IPS DF 4.7 (cell line): Measurements from ENCODE around the gene ZNF618.

Experiments
- DNase-seq: peaks from one replicate; pipeline ENCODE4 v3.0.0-alpha.2; 2013; ENCODE audit warnings: low spot score; ENCODE audit errors: extremely low read depth

ZNF618 gene

GRCh38 chr9:113932906-113933584 is 56.9 kb downstream of the ZNF618 start:
- no peak for DNase-seq

DNA sequence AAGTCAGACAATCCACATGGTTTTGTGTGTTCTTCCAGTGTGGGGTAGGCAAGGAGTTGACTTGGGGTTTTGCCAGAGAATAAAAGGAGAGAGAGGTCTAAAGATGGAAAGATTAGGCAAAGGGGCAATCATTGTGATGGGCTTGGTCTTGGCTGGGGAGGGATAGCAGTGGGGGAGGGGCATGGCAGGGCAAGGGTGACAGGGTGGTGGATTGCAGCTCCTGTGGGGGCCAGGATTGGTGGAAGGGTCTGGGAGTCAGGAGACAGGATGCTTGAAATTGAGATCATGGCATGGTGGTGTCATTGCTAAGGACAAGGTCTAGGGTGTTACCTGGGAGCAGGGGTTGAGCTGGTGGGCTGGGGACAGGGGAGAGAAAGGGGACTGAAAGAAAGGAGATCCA is 57.6 kb downstream of the ZNF618 start:
- DNase-seq = no peak

DNA sequence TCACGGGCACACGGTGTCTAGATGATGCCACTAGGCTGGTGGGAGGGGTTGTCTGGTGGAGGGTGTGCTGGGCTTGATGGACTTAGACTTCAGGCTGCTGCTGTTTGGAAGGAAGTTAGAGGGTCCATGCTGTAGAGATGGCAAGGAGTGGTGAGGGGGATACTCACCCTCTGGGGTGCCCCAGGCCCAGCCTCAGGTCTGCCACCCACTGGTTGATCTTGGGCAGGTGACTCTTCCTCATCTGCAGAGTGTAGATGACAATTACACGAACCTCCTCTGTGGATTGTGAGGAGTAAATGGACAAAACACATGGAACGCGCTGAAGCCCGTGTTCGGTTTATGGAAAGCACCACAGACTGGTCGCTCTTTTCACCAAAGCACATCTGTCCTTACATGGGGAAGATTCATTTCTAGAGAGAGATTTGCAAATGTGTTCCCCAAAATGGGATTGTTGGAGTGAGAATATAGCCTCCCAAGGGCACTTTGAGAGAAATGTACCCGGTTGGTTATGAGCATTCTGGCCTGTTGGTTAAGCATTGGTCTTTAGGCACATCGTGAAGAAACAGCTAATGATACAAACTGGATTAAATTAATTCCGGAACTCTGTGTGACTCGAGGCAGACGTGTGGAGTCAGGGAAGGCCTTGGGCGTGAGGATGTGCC is 58.2 kb downstream of the ZNF618 start:
- no peak for DNase-seq

DNA sequence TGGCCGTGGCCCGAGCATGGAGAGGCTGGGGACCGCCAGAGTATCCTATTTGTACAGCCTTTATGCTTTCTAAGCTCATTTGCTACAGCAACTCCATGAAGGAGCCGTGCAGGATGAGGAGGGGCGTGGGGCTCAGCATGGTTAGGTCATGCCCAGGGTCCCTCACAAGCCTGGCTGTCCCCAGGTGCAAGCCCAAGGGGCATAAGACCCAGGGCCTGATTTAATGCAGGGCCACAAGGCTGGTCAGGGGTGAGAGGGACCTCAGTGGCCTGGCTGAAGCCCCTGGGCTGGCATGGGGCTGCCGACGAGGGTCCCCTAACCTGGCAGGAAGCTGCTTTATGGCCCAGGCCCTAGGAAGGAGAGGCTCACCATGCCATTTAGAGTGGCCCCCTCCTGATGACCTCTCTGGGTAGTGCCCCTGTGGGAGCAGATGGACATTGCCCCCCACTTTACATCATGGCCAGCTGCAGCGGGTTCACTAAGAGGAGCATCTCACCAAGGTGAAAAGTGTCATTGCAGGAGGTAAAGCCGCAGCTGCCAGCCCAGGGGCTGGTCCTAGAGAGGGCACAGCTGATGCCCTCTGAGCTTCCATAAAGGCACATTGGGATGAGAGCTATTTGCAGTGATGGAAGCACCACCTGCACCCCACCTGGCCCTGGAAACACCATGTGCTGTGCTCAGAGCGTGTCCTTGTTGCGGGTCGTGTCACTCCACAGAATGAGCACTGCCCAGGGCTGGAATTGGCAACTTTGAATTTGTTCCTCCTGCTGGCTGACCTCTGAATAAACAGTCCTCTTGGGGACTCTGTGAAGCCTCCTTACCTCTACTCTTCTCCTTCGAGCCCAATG is 58.9 kb downstream of the ZNF618 start:
- DNase-seq = no peak

GRCh38 chr9:113935677-113936380 is 59.7 kb downstream of the ZNF618 start:
- no peak for DNase-seq

DNA sequence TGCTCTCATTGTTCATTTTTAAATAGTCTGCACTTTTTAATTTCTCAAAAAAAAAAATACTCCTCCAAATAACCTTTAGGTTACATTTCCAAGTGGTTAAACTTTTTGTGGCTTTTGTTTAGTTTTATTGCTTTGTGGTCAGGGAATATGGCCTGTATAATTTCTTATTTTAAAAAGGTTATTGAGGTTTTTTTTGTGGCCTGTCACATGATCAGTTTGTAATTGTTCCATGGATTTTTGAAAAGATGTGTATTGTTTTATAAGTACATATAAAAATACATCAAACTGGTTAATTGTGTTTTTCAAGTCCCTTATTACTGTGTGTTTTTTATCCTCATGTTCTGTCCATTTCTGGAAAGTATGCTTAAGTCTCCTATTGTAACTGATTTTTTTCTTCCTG is 64.0 kb downstream of the ZNF618 start:
- DNase-seq = no peak

- no peak for DNase-seq
Measured at GRCh38 chr9:113941056-113941455, 64.9 kb downstream of the ZNF618 start.

DNA sequence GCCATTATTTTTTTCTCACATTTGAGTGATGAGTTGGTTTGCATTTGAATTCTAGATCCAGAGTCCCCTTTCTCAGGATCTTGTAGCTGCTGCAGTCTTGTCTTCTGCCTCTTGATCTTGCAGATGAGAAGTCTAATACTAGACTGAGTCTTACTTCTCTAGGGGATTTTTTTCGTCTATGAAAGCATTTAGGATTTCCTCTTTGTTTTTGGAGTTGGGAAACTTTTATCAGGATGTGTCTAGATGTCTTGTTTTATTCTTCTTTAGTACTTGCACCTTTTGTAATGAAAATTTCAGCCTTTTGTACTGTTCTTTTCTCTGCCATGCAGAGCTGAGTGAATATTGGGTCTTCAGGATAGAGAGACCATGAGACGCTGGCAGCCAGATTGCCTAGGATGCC is 65.4 kb downstream of the ZNF618 start:
- DNase-seq = no peak

DNA sequence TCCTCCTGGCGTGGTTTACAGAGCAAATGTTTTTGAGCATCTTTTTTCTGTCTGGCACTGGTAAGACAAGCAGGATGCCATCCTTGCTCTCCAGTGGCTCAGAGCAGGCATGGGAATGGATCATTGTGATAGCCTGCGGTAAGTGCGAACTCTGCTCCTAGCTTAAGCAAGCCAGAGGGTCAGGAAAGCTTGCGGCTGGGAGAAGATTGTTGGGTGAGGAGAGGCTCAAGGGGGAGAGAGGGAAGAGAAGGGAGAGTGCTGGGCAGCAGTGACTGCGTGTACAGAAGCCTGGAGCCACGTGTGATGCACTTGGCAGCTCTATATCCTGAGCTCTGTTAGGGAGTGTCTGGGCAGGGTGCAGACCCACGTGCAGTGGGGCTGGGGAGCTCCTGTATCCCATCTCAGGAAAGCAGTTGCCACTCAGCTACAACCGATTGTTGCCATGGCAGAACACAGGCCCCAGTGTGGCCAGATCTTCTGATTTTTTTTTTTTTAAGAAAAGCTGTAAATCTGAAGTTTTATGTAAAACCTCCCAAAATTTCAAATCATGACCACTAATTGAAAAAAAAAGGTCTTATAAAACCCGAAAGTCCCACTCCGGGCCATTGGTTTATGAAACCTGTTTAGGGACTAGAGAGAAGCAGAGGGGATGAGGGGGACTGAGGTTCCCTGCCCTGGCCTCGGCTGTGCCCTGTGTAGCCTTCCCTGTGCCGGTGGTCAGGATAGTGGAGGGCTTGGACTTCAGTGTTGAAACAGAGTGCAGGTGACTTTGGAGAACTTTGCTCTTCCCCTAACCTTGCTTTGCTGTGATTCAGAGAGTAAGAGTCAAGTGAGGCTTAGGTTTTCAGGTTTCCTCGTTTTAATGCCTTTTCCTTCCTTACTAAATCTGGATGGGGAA is 67.3 kb downstream of the ZNF618 start:
- no peak for DNase-seq

GRCh38 chr9:113945784-113946183 is 69.7 kb downstream of the ZNF618 start:
- DNase-seq = no peak

- DNase-seq = no peak
Measured at GRCh38 chr9:113946496-113947115, 70.5 kb downstream of the ZNF618 start.

DNA sequence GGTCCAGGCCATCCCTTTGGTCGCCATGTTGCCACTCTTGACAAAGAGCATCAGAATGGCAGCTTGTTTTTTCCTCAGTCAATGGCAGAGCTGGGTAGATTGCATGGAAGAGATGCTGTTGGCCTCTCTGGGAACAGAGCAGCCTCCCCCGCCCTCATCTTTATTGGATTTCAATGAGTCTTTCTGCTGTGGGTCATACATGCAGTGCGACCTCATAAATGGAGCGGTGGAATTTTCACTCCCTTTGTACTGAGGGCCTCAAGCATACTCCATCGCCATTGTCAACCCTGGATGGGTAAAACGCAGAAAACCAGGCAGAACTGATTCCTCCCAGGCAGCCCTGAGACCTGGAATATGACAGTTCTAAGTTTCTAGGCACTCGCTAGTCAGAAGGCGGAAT is 71.8 kb downstream of the ZNF618 start:
- DNase-seq = no peak

- no peak for DNase-seq
Measured at GRCh38 chr9:113948891-113949570, 72.9 kb downstream of the ZNF618 start.

DNA sequence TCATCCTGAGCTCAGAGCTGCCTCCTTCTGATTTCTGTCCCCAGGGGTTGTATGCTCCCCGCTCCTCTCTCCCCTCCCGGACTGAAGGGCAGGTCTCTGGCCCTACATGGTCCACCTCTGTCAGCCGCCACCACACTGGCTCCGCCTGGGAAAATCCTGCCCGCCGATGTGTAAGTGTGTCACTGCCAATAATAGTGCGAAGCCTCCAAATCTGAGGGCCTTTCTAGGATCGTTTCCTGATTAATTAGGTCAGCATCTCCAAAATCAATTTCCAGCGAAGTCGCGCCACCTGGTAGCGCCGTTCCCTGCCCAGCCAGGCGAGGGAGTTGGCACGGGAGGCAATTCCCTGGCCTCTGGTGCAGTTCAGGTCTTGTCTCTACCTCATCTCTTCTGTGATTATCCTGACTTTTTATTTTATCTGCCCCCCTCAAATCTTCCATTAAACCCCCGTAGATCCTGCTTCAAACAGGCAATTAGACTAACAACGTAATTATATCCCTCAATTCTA is 73.5 kb downstream of the ZNF618 start:
- no peak for DNase-seq

- no peak for DNase-seq
Measured at GRCh38 chr9:113950195-113951031, 74.3 kb downstream of the ZNF618 start.

DNA sequence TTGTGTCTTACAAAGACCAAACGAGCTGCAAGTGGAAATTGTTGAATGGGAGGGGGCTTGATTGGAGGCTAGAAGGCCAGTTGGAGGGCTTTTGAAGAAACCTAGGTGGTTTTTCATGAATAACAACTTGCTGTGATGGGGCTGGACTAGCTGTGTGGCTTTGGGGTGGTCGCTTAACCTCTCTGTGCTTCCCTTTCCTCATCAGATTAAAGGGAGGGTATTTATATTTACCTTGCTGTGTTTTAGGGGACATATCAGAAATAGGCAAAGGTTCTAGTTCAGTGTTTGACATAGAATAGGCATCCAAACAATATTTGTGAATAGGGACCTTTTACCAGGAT is 74.9 kb downstream of the ZNF618 start:
- no peak for DNase-seq

DNA sequence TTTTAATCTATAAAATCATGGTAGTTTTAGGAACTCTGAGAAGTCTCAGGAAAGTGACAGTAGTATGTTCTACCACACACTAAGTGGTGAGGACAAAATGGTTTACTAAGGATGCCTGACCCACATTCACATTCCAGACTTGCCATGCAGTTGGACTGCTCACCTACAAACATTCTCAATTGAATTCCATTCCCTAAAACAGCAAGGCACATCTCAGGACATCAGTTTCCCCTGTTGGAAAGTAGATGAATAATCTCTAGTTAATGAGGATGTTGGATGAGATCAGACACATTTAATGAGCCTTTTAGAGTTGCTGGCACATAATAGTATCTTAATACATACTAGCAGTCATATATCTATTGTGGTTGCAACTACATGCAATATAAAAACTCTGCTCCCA is 76.6 kb downstream of the ZNF618 start:
- no peak for DNase-seq

DNA sequence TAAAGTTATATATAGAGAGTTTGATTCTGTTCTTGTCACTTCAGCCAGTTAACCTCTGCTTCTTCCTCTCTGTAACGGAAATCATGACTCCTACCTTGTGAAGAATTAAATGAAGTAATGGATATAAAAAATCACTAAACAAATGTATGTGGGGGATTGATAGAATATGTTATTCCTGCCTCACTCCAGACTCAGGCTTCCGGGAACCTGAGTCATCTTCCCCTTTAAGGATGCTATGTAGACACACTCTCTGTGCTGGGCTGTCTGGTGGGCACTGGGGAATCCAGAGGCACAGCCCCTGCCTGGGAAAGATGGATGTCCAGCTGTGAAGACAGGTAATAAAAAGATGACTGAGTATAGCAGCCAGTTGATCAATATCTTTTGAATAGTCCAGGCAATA is 77.4 kb downstream of the ZNF618 start:
- DNase-seq = no peak

- DNase-seq = no peak
Measured at GRCh38 chr9:113954591-113954990, 78.5 kb downstream of the ZNF618 start.
